Stimulated activated naive CD4-positive, alpha-beta T cell (primary cell): ENCODE results near the gene SSBP2.
A peak's percentile ranks its signal among the peaks of the same experiment; 100 is the strongest.
"Not testable (repeated sequence)": the region's sequence is repeated elsewhere in the genome, so short reads cannot be mapped to it uniquely, and the experiment has no call there.

Experiments
- DNase-seq, 6 experiments: peaks; one replicate each; lab custom pipeline; 2025; lab: John Stamatoyannopoulos, UW

SSBP2 gene

DNA sequence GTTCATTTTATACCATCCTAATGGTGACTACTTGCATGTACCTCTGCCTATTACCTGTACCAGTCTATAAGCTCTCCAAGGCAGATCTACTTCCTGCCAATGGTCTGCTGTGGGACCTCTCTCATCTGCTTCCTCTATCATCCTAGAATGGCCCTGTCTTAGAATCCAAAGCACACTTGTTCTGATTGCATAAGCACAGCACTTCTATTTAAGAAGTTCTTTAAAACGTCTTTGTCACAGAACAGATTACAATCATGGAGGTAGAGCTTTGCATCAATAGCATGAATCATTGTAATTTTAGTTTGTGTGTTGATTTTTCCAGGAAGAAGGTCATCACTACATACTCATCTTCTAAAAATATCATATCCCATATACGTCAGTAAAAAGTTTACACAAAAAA is 225.2 kb downstream of the SSBP2 start:
- DNase-seq = peak in 1 of 6 experiments; percentile 8

DNA sequence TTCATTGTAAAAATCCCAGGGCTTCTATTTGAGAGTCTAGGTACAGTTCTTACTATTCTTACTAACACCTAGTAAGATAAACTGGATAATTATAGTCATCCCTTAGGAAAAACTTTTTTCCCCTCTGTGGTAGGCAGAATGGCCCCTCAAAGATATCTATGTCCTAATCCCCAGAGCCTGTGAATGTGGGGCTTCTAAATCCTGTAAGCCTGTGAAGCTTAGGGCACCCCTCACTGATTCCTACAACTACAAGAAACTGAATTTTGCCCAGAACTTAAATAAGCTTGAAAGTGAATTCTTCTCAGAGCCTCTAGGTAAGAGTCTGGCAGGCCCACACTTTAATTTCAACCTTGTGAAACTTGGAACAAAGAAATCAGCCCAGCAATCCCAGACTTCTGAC is 226.9 kb downstream of the SSBP2 start:
- DNase-seq = no peak

DNA sequence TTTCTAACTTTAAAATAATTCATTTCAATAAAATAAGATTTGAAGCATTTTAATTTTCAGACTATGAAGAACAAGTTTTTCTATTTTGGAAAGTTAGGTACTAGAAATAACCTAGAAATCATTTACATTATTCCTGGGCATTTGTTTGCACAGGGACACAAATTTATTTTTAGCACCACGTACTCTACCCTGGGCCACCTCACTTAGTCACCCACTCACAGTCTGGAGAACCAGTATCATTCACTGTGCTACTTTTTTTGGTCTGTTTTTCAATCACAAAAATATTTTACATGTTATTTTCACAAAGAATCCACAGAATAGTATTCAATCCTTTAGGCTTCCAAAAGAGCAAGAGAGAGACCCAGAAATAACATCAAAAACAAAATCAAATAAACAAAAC is 228.3 kb downstream of the SSBP2 start:
- no peak for DNase-seq

DNA sequence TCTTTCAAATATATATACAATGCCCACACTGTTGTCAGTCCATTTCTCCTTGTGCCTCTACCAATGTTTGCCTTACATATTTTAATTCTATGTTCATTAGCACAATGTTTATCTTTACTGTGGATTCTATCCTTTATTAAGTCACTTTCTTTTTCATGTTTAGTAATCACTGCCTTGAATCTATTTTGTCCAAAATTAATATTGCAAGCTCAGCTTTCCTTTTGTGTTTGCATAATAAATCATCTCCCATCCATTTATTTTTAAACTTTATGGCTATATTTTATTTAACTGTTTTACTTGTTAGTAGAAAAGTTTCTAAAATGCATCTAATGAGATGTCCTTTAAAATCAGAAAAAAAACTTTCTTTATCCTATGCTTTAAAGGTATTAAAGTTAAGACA is 230.1 kb downstream of the SSBP2 start:
- DNase-seq = no peak

DNA sequence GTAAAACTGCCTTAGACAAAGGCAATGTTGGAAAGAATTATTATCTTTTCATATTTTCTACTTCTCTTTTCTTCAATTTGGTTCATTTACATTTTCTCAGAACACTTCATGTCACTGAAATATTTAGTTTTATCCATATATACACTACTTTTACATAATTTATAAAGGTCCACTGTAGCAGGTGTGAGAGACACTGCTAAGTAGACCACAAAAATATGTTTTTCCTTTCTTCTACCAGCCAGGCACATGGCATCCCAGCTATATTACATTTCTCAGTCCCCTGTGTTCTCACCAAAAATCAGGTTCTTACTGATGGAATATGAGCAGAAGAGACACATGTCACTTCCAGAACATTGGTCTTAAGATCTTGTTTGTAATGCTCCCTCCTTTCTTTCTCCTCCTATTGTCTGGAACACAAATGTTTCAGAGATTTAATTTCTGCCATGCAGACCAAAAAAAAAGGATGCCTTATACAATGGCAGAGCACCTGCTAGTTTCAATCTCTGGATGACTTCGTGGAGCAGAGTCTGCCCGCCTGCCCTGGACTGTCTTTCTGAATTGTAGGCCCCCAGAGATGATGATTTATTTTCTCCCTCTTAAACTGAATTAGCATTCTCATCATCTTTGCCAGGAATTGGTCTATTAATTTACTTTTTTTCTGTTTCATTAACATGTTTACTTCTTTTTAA is 231.5 kb downstream of the SSBP2 start:
- DNase-seq = no peak

DNA sequence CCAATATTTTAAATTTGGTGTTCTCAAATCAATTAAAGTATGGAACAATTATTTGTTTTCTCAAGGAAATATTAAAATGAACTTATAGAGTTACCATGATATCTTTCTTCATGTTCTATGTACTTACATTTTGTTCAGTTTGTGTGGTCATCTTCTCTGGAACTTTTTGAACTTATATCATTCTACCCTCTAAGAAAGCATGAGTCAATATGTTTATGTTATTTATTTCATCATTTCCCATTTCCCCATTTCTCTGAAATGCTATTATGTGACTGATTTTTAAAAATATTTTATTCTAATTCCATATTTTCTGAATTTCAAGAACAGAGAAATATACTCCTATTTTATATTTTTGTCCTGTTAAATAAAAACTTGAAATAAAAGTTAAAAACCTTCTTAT is 233.4 kb downstream of the SSBP2 start:
- no peak for DNase-seq

DNA sequence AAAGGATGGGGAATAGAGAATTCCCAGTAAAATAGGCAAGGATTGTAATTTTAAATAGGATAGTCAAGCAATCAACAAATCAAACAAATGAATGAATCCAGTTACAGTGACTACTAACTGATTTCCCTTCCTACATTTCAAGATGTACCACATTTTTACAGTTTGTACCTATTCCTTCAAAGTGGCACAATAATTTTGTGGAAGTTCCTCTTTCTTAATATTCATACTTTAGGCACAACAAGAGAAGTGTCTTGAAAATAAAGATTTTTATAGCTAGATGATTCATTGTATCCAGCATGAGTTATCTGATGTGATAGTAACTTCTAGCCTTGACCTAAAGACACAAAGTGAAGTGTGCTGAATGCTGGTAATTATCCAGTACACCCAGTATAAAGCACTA is 234.8 kb downstream of the SSBP2 start:
- no peak for DNase-seq

DNA sequence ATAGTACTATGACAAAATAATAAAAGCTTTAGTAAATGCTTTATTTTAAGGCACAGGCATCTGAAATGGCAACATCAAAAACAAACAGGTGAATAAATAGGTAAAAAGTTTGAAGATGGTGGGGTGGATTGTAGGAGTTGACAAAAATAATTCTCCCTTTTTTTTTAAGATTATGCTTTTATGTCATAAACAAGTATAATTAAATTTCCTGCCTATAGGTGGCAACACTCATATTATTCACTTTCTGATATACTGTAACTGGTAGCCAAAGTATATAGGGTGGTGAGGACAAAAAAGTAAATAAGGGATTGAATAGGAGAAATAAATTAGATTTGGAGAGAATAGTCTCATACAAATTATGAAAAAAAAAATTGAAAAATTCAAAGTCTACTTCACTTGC is 236.9 kb downstream of the SSBP2 start:
- peak in 2 of 6 experiments; percentile 20 to 26 for DNase-seq

DNA sequence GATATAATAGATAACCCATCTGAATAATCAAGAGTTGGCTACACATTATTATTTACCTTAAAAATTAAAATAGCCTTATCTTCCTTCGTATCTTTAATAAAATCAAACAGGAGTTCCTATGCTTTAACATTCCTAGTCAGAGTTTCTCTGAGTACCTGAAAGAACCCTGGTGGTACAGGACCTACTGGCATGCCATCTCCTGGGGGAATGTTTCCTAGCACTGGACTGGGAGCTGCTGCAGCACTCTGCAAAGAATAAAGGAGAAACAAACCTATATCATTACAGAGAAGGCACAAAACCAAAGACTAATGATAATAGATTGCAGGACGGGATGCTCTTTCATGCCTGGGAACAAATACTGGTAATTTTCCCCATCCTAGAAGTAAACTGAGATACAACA is 237.4 kb downstream of the SSBP2 start:
- no peak for DNase-seq

DNA sequence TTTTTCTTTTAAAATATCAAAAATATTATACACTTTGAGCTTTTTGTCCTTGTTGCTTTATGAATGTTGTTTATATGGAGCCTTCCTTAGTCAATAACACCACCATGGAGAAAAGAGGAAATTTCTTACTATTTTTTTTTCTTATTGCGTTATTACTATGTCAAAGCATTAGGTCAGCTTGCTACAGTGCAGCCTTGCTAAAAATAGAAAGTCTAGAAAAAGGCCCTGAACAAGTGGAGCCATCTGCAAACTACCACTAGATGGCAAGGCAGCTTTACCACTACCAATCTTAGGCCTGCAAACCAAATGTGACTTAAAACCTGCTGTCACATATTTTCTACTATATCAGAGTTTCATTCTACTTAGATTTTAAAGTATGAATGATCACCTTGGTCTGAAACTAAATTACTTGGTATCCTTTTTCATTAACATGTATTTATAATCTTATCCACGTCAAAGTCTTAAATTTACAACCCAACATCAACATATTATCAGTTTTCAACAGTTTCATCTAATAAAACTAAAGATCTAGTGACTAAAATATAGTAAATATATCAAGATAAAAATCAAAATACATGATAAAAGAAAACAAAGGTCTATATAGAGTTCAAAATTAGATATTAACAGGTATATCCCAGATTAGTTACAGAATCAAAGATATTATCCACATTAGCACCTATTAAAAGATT is 243.9 kb downstream of the SSBP2 start:
- peak in 5 of 6 experiments; percentile 2 to 62 (median 22) for DNase-seq

DNA sequence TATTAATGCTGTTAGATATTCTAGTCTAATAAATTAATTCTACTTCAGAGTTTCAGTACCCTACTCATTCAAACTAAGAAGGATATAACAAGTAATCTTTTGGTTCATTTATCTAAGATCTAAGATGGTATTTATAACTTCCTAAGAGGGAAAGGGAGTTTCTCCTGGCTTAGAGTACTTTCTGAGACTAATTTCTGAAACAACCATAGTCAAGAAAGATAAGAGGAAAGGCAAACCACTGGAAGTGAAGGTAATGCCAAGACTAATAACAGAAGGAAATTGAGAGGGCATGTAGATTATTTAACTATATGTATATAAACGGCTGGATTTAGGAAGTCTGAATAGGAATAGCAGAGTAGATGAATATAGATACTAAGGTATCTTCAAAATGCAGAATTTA is 244.5 kb downstream of the SSBP2 start:
- no peak for DNase-seq

DNA sequence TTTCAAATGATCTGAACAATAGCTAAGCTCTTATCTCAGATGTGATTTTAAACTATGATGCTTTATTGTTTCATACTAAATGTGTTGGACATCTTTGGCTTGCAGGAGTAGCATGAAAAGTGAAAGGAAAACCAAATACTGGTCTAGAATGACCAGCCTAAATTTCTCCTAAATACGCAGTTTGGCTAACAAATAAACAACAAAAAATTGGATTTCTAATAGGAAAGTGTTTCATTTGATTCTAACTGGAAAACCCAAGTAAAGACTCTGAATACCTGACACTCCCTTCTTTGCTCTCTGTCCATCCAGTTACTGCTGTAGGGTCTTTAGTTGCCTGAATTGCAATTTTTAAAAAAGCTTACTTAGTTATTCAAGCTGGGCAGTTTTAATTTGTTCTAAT is 245.2 kb downstream of the SSBP2 start:
- DNase-seq = no peak

DNA sequence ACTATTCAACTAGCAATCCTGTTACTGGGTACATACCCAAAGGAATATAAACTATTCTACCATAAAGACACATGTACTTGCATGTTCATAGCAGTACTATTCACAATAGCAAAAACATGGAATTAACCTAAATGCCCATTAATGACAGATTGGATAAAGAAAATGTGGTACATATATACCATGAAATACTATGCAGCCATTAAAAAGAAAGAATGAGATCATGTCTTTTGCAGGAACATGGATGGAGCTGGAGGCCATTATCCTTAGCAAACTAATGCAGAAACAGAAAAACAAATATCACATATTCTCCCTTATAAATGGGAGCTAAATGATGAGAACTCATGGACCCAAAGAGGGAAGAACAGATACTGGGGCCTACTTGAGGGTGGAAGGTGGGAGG is 247.3 kb downstream of the SSBP2 start:
- DNase-seq = not testable (repeated sequence)

DNA sequence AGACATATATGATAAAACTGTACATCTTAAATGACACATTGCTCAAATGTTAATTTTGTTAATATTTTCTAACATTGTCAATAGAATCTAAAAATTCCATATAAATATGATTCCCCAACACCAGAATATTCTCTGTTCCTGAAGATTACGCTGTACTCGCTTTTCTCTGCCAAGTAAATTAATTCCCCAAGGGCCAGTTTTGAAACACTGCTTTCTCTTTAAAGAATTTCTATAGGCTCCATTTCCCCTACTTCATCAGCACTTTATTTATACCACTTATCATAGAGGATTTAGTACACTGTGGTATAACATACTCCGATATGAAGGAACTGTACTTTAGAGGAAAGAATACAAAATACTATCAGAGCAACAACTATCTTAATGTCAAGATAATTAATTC is 255.6 kb downstream of the SSBP2 start:
- no peak for DNase-seq

DNA sequence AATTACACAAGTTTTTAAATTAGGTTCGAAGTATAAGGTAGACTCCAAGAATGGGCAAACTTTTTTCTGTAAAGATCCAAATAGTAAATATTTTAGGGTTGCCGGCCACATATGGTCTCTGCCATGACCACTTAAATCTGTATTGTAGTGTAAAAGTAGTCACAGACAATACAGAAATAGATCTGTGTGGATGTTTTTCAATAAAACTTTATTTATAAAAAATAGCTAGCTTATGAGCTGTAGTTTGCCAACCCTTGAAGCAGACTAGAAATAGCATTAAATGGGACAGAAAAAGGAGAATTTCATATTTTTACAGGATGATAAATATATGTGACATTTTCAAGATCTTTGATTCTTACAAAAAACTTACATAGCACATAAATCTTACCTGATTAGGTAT is 262.0 kb downstream of the SSBP2 start:
- DNase-seq = no peak

DNA sequence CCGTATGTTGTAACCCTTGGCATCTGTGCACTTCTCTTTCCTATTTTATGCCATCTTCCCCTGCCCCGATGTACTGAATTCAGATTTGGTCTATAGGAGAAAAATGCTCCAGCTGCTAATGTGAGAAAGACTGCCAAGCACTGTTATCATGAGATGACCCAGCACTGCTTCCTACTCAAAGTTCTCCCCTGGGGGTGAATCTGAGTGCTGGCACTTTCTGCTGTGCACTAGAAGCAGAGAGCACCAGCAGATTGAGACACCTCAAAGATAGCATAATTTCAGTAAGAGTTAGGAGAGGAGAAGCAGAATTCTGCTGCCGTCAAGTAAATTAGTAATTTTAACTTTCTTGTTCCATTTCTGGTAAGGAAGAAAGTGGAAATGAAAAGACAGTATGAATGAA is 264.2 kb downstream of the SSBP2 start:
- no peak for DNase-seq

DNA sequence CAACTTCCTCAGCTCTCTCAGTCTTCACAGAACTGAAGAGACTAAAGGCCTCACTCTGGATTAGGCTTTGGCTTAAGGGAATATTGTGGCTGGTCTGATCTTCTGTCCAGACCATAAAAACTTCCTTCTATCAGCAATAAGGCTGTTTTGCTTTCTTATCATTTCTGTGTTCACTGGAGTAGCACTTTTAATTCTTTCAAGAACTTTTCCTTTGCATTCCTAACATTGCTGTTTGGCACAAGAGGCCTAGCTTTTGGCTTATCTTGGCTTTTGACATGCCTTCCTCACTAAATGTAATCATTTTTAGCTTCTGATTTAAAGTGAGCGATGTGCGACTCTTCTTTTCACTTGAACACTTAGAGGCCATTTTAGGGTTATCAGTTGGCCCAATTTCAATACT is 268.3 kb downstream of the SSBP2 start:
- no peak for DNase-seq

DNA sequence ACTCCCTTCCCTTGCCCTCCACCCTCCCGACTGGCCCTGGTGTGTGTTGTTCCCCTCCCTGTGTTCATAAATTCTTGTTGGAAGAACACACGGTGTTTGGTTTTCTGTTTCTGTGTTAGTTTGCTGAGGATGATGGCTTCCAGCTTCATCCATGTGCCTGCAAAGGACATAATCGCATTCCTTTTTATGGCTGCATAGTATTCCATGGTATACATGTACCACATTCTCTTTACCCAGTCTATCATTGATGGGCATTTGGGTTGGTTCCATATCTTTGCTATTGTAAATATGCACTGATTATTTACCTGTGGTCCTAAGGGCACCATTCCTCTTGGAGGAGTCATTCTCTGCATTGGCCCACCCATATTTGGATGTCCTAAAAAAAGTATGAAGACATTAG is 277.5 kb downstream of the SSBP2 start:
- DNase-seq = not testable (repeated sequence)

DNA sequence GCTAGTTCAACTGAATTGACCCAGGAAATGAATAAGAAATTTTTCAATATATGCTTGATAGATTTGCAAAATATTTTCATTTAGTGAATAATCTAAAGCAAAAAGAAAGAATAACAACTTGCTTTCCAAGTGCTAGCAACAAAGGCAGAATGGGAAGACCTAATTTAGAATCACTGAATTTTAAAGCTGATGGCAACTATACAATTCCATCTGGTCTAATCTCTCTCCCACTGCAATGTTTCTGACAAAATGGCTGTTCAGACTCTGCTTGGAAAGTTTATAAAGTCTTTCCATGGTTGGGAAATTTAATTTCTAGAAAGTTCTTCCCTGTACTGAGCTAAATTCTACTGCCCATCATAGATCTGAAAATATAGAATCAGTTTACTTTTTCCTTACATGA is 281.2 kb downstream of the SSBP2 start:
- DNase-seq = no peak

DNA sequence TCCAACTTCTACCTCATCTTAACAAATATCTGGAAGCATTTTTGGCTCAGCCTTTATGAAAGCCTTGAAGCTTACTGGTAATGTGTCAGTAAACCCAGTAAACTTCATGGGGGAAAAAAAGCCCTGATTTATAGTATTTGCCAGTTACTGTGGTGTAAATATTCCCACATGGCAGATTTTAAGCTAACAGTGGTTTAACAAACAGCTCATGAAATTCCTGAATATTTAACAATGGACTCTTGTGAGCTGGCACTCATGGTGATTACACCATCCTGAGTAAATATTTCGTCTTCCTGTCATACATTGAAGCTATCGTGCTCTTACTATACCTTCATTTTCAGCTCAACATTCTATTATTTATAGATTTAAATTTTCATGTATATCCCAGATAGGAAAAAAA is 300.0 kb downstream of the SSBP2 start:
- DNase-seq = no peak

DNA sequence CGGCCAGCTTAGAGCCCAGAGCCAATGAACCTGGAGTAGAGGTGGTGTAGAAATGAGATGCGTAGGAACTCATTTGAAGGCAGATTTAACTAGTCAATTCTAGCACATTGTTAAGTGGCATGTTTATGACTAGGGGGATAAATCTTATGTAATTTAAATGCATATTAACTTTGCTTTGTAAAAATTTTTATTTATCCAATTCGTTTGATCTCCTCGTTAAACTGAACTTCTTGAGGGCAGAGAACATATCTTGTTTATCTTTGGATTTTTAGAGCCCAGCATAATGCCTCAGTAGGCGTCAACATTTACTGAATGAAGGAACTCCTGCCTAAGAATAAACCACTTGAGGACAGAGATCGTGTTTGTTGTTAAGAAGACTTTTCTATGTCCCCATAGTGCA is 315.9 kb downstream of the SSBP2 start:
- no peak for DNase-seq

DNA sequence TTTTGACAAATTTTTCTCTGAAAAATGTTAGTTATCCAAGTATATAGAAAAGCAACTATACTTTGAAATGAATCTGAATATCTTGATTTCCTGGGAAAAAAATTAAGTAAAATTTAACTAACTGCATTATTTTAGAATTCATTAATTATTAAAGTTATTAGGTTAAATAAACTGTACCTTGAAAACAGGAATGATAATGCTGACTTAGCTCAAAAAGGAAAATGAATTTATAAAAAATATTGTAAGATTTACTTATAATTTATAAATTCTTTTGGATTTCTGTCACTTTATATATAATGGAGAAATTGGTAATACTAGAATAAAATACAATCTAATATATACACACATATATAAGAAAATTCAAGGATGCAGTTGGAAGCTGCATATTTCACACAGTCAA is 320.9 kb downstream of the SSBP2 start:
- no peak for DNase-seq

DNA sequence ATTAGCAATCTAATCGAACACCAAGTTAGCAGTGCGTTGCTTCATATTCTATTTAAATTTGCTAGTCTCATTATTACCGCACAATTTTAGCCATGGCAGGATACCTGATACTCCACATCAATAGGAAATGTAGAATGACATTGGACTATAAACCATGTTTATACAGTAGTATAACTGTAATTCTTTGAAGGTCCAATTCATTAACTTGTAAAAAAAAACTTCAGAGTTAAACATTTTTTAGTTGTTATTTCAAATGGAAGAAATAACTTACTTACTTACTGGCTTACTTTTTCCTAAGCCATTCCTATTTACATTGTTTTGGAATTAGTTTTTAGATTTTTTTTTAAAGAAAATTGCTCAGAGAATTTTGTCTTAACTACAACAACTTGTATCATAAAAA is 321.5 kb downstream of the SSBP2 start:
- no peak for DNase-seq

DNA sequence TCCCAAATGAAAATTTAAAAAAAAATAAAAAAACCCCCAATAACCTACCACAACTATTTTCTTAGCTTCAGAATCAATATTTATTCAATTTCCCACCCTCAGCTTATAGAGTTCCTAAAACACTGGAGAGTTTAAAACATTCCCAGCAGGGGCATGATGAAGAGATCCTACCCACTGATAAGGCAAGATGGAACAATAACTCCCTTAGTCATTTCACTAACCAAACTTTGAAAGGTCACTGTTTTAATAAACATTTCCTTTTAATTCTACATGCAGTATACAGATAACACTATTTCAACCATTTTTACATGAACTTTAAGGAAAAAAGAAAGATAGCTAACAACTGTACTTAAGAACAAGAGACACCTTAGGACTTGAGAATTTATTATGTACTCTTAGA is 322.0 kb downstream of the SSBP2 start:
- DNase-seq = no peak
